ENCODE data around the gene CCDC43.

CCDC43 gene

DNA sequence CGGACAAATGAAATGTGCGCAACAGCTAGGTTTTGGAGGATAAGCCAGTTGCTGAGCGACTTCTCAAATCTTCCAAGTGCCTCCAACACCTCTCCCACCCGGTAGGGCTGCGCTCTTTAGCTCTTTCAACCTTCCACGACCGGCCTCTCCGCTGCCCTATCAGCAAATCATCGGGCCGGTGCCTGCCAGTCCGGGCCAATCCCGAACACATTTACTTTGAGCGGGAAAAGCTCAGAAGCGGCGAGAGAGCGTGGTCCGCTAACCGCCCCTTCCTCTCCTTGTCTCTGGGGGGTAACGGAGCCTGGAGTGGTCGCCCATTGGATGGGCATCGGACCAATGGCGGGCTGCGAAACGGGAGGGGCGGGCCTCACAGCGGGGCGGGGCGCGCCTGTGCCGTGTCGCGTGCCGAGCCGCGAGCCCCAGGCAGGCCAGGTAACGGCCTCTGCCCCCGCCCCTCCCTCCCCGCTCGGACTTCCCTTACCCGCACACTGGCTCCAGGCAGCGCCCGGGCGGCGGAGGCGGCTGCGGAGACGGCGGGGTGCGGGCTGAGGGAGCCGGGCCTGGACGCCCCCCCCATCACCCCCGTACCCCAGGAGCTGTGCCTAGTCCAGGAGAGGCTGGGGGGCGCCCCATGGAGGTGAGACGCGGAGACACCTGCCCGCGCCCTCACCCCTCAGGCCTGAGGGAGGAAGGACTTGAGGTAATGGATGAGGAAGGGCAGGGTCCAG is 33.4 kb downstream of the CCDC43 start, which contains the start of gene MEIOC:
Gene MEIOC, plus strand, starts transcription at position 486 of the 728 bp plus-strand sequence. Its CDS starts 146 bp downstream, at position 632.
- H3K27ac ChIP-seq = no peak within 1 kb of the TSS
- peak; percentile 57 for DNase-seq
- H3K36me3 ChIP-seq = no peaks in the 10 kb centered on the region
- peaks cover 2% of the 10 kb centered on the region for H3K9me3 ChIP-seq (ENCODE audit: severe bottlenecking)
- H3K4me3 ChIP-seq (ENCODE audit: low read depth, low read length) = peak within 1 kb of the TSS; percentile 46
- no peaks in the 10 kb centered on the region for H3K27me3 ChIP-seq (ENCODE audit: insufficient read depth, low read depth, severe bottlenecking)
- TF ChIP-seq, protein P1, sequence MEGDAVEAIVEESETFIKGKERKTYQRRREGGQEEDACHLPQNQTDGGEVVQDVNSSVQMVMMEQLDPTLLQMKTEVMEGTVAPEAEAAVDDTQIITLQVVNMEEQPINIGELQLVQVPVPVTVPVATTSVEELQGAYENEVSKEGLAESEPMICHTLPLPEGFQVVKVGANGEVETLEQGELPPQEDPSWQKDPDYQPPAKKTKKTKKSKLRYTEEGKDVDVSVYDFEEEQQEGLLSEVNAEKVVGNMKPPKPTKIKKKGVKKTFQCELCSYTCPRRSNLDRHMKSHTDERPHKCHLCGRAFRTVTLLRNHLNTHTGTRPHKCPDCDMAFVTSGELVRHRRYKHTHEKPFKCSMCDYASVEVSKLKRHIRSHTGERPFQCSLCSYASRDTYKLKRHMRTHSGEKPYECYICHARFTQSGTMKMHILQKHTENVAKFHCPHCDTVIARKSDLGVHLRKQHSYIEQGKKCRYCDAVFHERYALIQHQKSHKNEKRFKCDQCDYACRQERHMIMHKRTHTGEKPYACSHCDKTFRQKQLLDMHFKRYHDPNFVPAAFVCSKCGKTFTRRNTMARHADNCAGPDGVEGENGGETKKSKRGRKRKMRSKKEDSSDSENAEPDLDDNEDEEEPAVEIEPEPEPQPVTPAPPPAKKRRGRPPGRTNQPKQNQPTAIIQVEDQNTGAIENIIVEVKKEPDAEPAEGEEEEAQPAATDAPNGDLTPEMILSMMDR (IDR thresholded peaks at IDR 0.05; ENCODE audit: low read depth, low read length) = no peak

DNA sequence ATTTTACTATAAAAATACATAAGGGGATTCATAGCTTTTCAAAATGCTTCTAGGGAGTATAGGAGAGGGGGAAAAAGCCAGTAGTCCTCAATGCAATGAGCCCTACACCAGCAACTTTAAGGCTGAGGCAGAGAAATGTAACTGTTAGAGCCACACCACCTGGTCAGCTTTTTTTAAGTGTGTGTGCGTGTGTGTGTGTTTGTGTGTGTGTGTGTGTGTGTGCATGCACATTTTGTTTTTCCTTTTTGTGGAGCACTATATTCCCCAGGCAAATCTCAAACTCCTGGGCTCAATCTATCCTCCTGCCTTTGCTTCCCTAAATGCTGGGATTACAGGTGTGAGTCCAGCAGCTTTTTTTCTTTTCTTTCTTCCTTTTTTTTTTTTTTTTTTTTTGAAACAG is 35.6 kb downstream of the CCDC43 start:
- TF ChIP-seq, protein P1 (IDR thresholded peaks at IDR 0.05; ENCODE audit: low read depth, low read length) = no peak
- no peaks in the 10 kb centered on the region for H3K36me3 ChIP-seq
- no peak overlapping the region for H3K27ac ChIP-seq
- DNase-seq = no peak
- H3K4me3 ChIP-seq (ENCODE audit: low read depth, low read length) = no peak overlapping the region
- no peaks in the 10 kb centered on the region for H3K27me3 ChIP-seq (ENCODE audit: insufficient read depth, low read depth, severe bottlenecking)
- H3K9me3 ChIP-seq (ENCODE audit: severe bottlenecking) = peaks cover 2% of the 10 kb centered on the region

DNA sequence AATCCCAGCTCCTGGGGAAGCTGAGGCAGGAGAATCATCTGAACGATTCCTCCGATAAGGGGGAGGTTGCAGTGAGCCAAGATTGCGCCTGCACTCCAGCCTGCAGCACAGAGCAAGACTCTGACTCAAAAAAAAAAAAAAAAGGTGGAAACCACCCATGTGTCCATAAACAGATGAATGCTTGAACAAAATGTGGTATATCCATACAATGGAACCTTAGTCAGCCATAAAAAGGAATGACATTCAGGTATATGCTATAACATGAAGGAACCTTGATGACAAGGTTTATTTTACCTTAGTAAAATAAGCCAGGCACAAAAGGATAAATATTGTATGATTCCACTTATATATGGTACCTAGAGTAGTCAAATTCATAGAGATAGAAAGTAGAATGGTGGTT is 36.2 kb downstream of the CCDC43 start:
- H3K27me3 ChIP-seq (ENCODE audit: insufficient read depth, low read depth, severe bottlenecking) = no peaks in the 10 kb centered on the region
- no peak overlapping the region for H3K27ac ChIP-seq
- H3K4me3 ChIP-seq (ENCODE audit: low read depth, low read length) = no peak overlapping the region
- H3K36me3 ChIP-seq = no peaks in the 10 kb centered on the region
- peaks cover 2% of the 10 kb centered on the region for H3K9me3 ChIP-seq (ENCODE audit: severe bottlenecking)
- DNase-seq = no peak
- TF ChIP-seq, protein P1 (IDR thresholded peaks at IDR 0.05; ENCODE audit: low read depth, low read length) = no peak

DNA sequence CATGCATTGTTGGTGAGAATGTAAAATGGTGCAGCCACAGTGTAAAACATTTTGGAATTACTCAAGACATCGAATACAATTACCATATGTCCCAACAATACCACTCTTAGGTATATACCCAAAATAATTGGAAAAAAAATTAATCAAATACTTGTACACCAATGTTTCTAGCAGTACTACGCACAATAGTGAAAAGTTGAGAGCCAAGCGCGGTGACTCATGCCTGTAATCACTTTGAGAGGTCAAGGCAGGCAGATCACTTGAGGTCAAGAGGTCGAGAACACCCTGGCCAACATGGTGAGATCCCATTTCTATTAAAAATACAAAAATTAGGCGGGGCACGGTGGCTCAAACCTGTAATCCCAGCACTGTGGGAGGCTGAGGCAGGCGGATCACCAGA is 36.8 kb downstream of the CCDC43 start:
- H3K4me3 ChIP-seq (ENCODE audit: low read depth, low read length) = no peak overlapping the region
- H3K36me3 ChIP-seq = no peaks in the 10 kb centered on the region
- peaks cover 2% of the 10 kb centered on the region for H3K9me3 ChIP-seq (ENCODE audit: severe bottlenecking)
- H3K27me3 ChIP-seq (ENCODE audit: insufficient read depth, low read depth, severe bottlenecking) = no peaks in the 10 kb centered on the region
- TF ChIP-seq, protein P1 (IDR thresholded peaks at IDR 0.05; ENCODE audit: low read depth, low read length) = no peak
- H3K27ac ChIP-seq = no peak overlapping the region
- DNase-seq = no peak

DNA sequence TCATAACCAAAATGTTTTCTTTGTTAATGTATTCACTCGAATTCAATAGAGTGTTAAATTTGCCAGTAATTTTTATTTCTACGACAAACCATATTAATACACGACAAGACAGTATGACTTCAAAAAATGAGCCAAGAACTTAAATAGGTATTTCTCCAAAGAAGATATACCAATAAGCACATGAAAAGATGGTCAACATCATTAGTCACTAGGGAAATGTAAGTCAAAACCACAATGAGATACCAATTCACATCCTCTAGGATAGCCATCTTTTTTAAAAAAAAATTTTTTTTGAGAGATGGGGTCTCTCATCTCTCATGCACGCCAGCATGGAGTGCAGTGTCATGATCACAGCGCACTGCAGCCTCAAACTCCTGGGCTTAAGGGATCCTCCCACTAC is 38.3 kb downstream of the CCDC43 start:
- Histone ChIP-seq H3K27ac (no peak overlapping the region), H3K9me3 (ENCODE audit: severe bottlenecking) (peaks cover 2% of the 10 kb centered on the region), H3K36me3 (no peaks in the 10 kb centered on the region), H3K4me3 (ENCODE audit: low read depth, low read length) (no peak overlapping the region), H3K27me3 (ENCODE audit: insufficient read depth, low read depth, severe bottlenecking) (no peaks in the 10 kb centered on the region)
- DNase-seq = no peak
- TF ChIP-seq, protein P1 (IDR thresholded peaks at IDR 0.05; ENCODE audit: low read depth, low read length) = no peak

DNA sequence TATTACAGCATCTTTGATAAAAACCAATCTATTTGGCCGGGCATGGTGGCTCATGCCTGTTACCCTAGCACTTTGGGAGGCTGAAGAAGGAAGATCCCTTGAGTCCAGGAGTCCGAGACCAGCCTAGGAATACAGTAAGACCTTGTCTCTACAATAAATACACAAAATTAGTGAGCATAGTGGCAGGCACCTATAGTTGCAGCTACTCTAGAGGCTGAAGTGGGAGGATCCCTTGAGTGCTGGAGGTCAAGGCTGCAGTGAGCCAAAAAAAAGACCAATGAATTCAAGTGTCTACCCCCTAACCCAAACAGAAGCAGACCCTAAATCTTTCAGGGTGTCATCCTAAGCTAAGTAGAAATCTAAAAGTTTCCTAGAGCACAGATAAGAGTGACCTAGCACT is 40.6 kb downstream of the CCDC43 start:
- no peak overlapping the region for H3K27ac ChIP-seq
- H3K4me3 ChIP-seq (ENCODE audit: low read depth, low read length) = no peak overlapping the region
- no peaks in the 10 kb centered on the region for H3K27me3 ChIP-seq (ENCODE audit: insufficient read depth, low read depth, severe bottlenecking)
- no peak for DNase-seq
- no peaks in the 10 kb centered on the region for H3K36me3 ChIP-seq
- TF ChIP-seq, protein P1 (IDR thresholded peaks at IDR 0.05; ENCODE audit: low read depth, low read length) = no peak
- H3K9me3 ChIP-seq (ENCODE audit: severe bottlenecking) = peaks cover 2% of the 10 kb centered on the region

Measured in WERI-Rb-1 (cell line).